Activated CD8-positive, alpha-beta T cell treated with anti-CD3 and anti-CD28 coated beads for 36 hours (primary cell): ENCODE results near the gene HMX1. TPM values are rescaled to one million over a fixed set of nuclear protein-coding genes. Genes with fewer than 3 reads are reported as not detected.

Experiments
- ATAC-seq: fragments of 200-7000 bp; cut with Tn5 transposase; one replicate; pipeline ENCODE4 v1.10.0; 2021; ENCODE audit warnings: mild to moderate bottlenecking, moderate library complexity
- CTCF ChIA-PET: fragments of 350-600 bp; sonication (Branson Sonifier 250); formaldehyde crosslinking; loops from one replicate; lab custom pipeline; 2021; ENCODE audit warnings: antibody characterized with exemption; lab: Charles Lee
- POLR2A ChIA-PET: fragments of 350-600 bp; sonication (Branson Sonifier 250); formaldehyde crosslinking; loops from one replicate; lab custom pipeline; 2021; ENCODE audit warnings: antibody characterized with exemption; lab: Charles Lee
- DNase-seq: peaks from one replicate; pipeline ENCODE4 v3.0.0-alpha.2; 2020
- H3K27ac Mint-ChIP-seq: one replicate; pipeline ENCODE4 v1.8.0; 2021; ENCODE audit warnings: mild to moderate bottlenecking, mixed read lengths
- H3K27me3 Mint-ChIP-seq: one replicate; pipeline ENCODE4 v1.8.0; 2021; ENCODE audit warnings: mixed read lengths
- H3K36me3 Mint-ChIP-seq: one replicate; pipeline ENCODE4 v1.8.0; 2021; ENCODE audit warnings: low read depth, mixed read lengths
- H3K4me1 Mint-ChIP-seq: one replicate; pipeline ENCODE4 v1.8.0; 2021; ENCODE audit warnings: low read depth, mixed read lengths
- H3K4me3 Mint-ChIP-seq: one replicate; pipeline ENCODE4 v1.8.0; 2021; ENCODE audit warnings: mild to moderate bottlenecking, moderate library complexity, mixed read lengths
- H3K9me3 Mint-ChIP-seq: one replicate; pipeline ENCODE4 v1.8.0; 2021; ENCODE audit warnings: mixed read lengths
- CTCF ChIP-seq: fragments of 200-600 bp; IDR thresholded peaks from one replicate; pipeline ENCODE4 v1.8.0; 2022; ENCODE audit warnings: antibody characterized with exemption, mild to moderate bottlenecking
- intact Hi-C: fragments of 100-400 bp; cut with micrococcal nuclease; formaldehyde crosslinking; loops from one replicate; pipeline ENCODE4 v1.10.0; 2022
- total RNA-seq, 2 experiments: library from RNA; stranded (reverse); gene quantifications; one replicate each; pipeline ENCODE4 v1.2.3, GENCODE V29; 2021

HMX1 gene
- total RNA-seq, 2 experiments from 2014 or later, result not detected

GRCh38 chr4:8910100-8910821 lies 38.6 kb upstream of the HMX1 start:
- TF ChIP-seq CTCF, result no peak
- DNase-seq (no peak), ATAC-seq (no peak)
- Mint-ChIP-seq H3K27me3 (no peaks in the 10 kb centered on the region), H3K9me3 (no peaks in the 10 kb centered on the region), H3K4me1 (no peaks in the 10 kb centered on the region), H3K4me3 (no peak overlapping the region), H3K36me3 (no peaks in the 10 kb centered on the region), H3K27ac (no peak overlapping the region)
- ChIA-PET POLR2A (no interaction called here), CTCF (interaction anchor here (1.7 kb wide), 1 partner anchor 8 kb away, joined by 7 read pairs; no protein-coding TSS in a partner anchor)
- intact Hi-C loops, result loop anchor here (10.0 kb wide), 2 partner anchors 225 to 305 kb away; no protein-coding TSS in a partner anchor

GRCh38 chr4:8909548-8909947 lies 37.9 kb upstream of the HMX1 start:
- no peak for ATAC-seq
- Mint-ChIP-seq H3K9me3 (no peaks in the 10 kb centered on the region), H3K4me3 (no peak overlapping the region), H3K27ac (no peak overlapping the region), H3K4me1 (no peaks in the 10 kb centered on the region), H3K36me3 (no peaks in the 10 kb centered on the region), H3K27me3 (no peaks in the 10 kb centered on the region)
- DNase-seq, result no peak
- intact Hi-C loops, result no loop called here
- POLR2A ChIA-PET, result no interaction called here
- TF ChIP-seq CTCF, result no peak
- CTCF ChIA-PET, result interaction anchor here (1.7 kb wide), 1 partner anchor 8 kb away, joined by 7 read pairs; no protein-coding TSS in a partner anchor

GRCh38 chr4:8908206-8908893 lies 36.7 kb upstream of the HMX1 start:
- ChIA-PET POLR2A (no interaction called here), CTCF (interaction anchor here (1.7 kb wide), 1 partner anchor 10 kb away, joined by 7 read pairs; no protein-coding TSS in a partner anchor)
- H3K9me3 Mint-ChIP-seq, result no peaks in the 10 kb centered on the region
- H3K36me3 Mint-ChIP-seq, result no peaks in the 10 kb centered on the region
- no peaks in the 10 kb centered on the region for H3K27me3 Mint-ChIP-seq
- no peak for DNase-seq
- no peak for TF ChIP-seq CTCF
- intact Hi-C loops, result no loop called here
- no peak for ATAC-seq
- H3K4me3 Mint-ChIP-seq, result no peak overlapping the region
- H3K4me1 Mint-ChIP-seq, result no peaks in the 10 kb centered on the region
- no peak overlapping the region for H3K27ac Mint-ChIP-seq

- Mint-ChIP-seq H3K4me1 (no peaks in the 10 kb centered on the region), H3K4me3 (no peak overlapping the region), H3K27ac (no peak overlapping the region), H3K27me3 (no peaks in the 10 kb centered on the region), H3K9me3 (no peaks in the 10 kb centered on the region), H3K36me3 (no peaks in the 10 kb centered on the region)
- ATAC-seq, result no peak
- TF ChIP-seq CTCF, result no peak
- CTCF ChIA-PET, result no interaction called here
- no peak for DNase-seq
- intact Hi-C loops, result no loop called here
- POLR2A ChIA-PET, result no interaction called here
These were observed 36.1 kb upstream of the HMX1 start for GRCh38 chr4:8907596-8908205.
